ENCODE measurements around the gene FAM162A. TPM values are rescaled to one million over a fixed set of nuclear protein-coding genes. Genes with fewer than 3 reads are reported as not detected.
A peak's percentile ranks its signal among the peaks of the same experiment; 100 is the strongest.

FAM162A gene
- 15.1 and 15.3 TPM in 2 replicates for polyA plus RNA-seq (2013)

GRCh38 chr3:122383771-122384697 is at the start of gene FAM162A:
Gene FAM162A (plus strand): TSS chr3:122384182. CDS start chr3:122384266, 84 bp downstream.
- Histone ChIP-seq H2BK120ac (ENCODE audit: insufficient read depth, low read length, poor library complexity) (peak within 1 kb of the TSS; percentile 32), H3K79me2 (ENCODE audit: control insufficient read depth, insufficient read depth, low read length, poor library complexity) (peaks cover 3% of the 10 kb centered on the region)

GRCh38 chr3:122342803-122343202 is 41.2 kb upstream of the FAM162A start:
- Histone ChIP-seq H4K12ac (ENCODE audit: low read depth, low read length) (no peak overlapping the region), H3K23ac (ENCODE audit: low read length) (no peak overlapping the region), H3K79me1 (ENCODE audit: low read length) (no peaks in the 10 kb centered on the region), H2BK5ac (ENCODE audit: low read depth, low read length, poor library complexity) (no peak overlapping the region), H3K4me2 (ENCODE audit: low read length) (no peak overlapping the region), H4K91ac (ENCODE audit: low read depth, low read length) (no peak overlapping the region), H3K4me1 (ENCODE audit: control insufficient read depth in 1 of 2, insufficient read depth in 2 of 2, low read length in 2 of 2) (no peaks in the 10 kb centered on the region), H2AK5ac (ENCODE audit: low read length) (no peak overlapping the region), H3K14ac (ENCODE audit: low read length) (no peak overlapping the region), H2BK120ac (ENCODE audit: insufficient read depth, low read length, poor library complexity) (no peak overlapping the region), H3K4ac (ENCODE audit: low read depth, low read length) (no peak overlapping the region), H3K9ac (ENCODE audit: low read length) (no peak overlapping the region), H3K27ac (ENCODE audit: low read depth, low read length) (no peak overlapping the region), H4K8ac (ENCODE audit: low read depth, low read length) (no peak overlapping the region), H3K36me3 (ENCODE audit: control insufficient read depth in 1 of 2, insufficient read depth in 2 of 2, low read length in 2 of 2) (no peaks in the 10 kb centered on the region), H3K18ac (ENCODE audit: low read length) (no peak overlapping the region), H3K79me2 (ENCODE audit: control insufficient read depth, insufficient read depth, low read length, poor library complexity) (no peaks in the 10 kb centered on the region), H2AFZ (ENCODE audit: insufficient read depth, low read length, poor library complexity) (no peak overlapping the region), H3K27me3 (ENCODE audit: insufficient read depth, low read length) (no peaks in the 10 kb centered on the region), H3K4me3 (ENCODE audit: low read depth, low read length) (no peak overlapping the region), H2BK12ac (ENCODE audit: low read length) (no peak overlapping the region), H3K9me3 (ENCODE audit: insufficient read depth, low read depth, low read length) (no peaks in the 10 kb centered on the region)
- DNase-seq, result no peak
- WGBS (ENCODE audit: extremely low coverage, insufficient coverage, insufficient read length), result no CpG with 5 or more reads among the region's 1 CpG

More at GRCh38 chr3:122383771-122384697, at the start of gene FAM162A:
- no peak within 1 kb of the TSS for H2BK12ac ChIP-seq (ENCODE audit: low read length)
- no CpG with 5 or more reads among the region's 52 CpGs for WGBS (ENCODE audit: extremely low coverage, insufficient coverage, insufficient read length)
- no peak within 1 kb of the TSS for H2BK5ac ChIP-seq (ENCODE audit: low read depth, low read length, poor library complexity)
- H3K18ac ChIP-seq (ENCODE audit: low read length), result no peak within 1 kb of the TSS
- H3K79me1 ChIP-seq (ENCODE audit: low read length), result peaks cover 3% of the 10 kb centered on the region
- peaks cover 0 to 2% of the 10 kb centered on the region in 2 experiments for H3K4me1 ChIP-seq (ENCODE audit: control insufficient read depth in 1 of 2, insufficient read depth in 2 of 2, low read length in 2 of 2)
- no peaks in the 10 kb centered on the region for H3K36me3 ChIP-seq (ENCODE audit: control insufficient read depth in 1 of 2, insufficient read depth in 2 of 2, low read length in 2 of 2)
- no peak within 1 kb of the TSS for H3K23ac ChIP-seq (ENCODE audit: low read length)
- H3K4ac ChIP-seq (ENCODE audit: low read depth, low read length), result no peak within 1 kb of the TSS
- peak within 1 kb of the TSS; percentile 81 for H4K12ac ChIP-seq (ENCODE audit: low read depth, low read length)
- H3K4me3 ChIP-seq (ENCODE audit: low read depth, low read length), result peak within 1 kb of the TSS; percentile 92
- peak within 1 kb of the TSS; percentile 93 for H2AFZ ChIP-seq (ENCODE audit: insufficient read depth, low read length, poor library complexity)
- peak within 1 kb of the TSS; percentile 59 for H4K91ac ChIP-seq (ENCODE audit: low read depth, low read length)
- no peak within 1 kb of the TSS for H2AK5ac ChIP-seq (ENCODE audit: low read length)
- H4K8ac ChIP-seq (ENCODE audit: low read depth, low read length), result peak within 1 kb of the TSS; percentile 96
- peak within 1 kb of the TSS; percentile 22 for H3K14ac ChIP-seq (ENCODE audit: low read length)
- peak within 1 kb of the TSS; percentile 48 for H3K27ac ChIP-seq (ENCODE audit: low read depth, low read length)
- peak within 1 kb of the TSS; percentile 73 for H3K9ac ChIP-seq (ENCODE audit: low read length)
- H3K4me2 ChIP-seq (ENCODE audit: low read length), result peak within 1 kb of the TSS; percentile 84
- DNase-seq, result peak; percentile 97 to 98
- H3K27me3 ChIP-seq (ENCODE audit: insufficient read depth, low read length), result no peaks in the 10 kb centered on the region
- H3K9me3 ChIP-seq (ENCODE audit: insufficient read depth, low read depth, low read length), result no peaks in the 10 kb centered on the region

GRCh38 chr3:122343654-122344053 is 40.3 kb upstream of the FAM162A start:
- WGBS (ENCODE audit: extremely low coverage, insufficient coverage, insufficient read length), result no CpG with 5 or more reads among the region's 2 CpGs
- no peak overlapping the region for H3K23ac ChIP-seq (ENCODE audit: low read length)

GRCh38 chr3:122349171-122349570 is 34.8 kb upstream of the FAM162A start:
- WGBS (ENCODE audit: extremely low coverage, insufficient coverage, insufficient read length), result no CpG with 5 or more reads among the region's 1 CpG
- no peak overlapping the region for H3K27ac ChIP-seq (ENCODE audit: low read depth, low read length)

More at GRCh38 chr3:122343654-122344053, 40.3 kb upstream of the FAM162A start:
- Histone ChIP-seq H4K8ac (ENCODE audit: low read depth, low read length) (no peak overlapping the region), H3K4me3 (ENCODE audit: low read depth, low read length) (no peak overlapping the region), H3K27me3 (ENCODE audit: insufficient read depth, low read length) (no peaks in the 10 kb centered on the region), H3K9me3 (ENCODE audit: insufficient read depth, low read depth, low read length) (no peaks in the 10 kb centered on the region), H3K18ac (ENCODE audit: low read length) (no peak overlapping the region), H2AK5ac (ENCODE audit: low read length) (no peak overlapping the region), H2AFZ (ENCODE audit: insufficient read depth, low read length, poor library complexity) (no peak overlapping the region), H4K91ac (ENCODE audit: low read depth, low read length) (no peak overlapping the region), H3K36me3 (ENCODE audit: control insufficient read depth in 1 of 2, insufficient read depth in 2 of 2, low read length in 2 of 2) (no peaks in the 10 kb centered on the region), H3K14ac (ENCODE audit: low read length) (no peak overlapping the region), H3K4me1 (ENCODE audit: control insufficient read depth in 1 of 2, insufficient read depth in 2 of 2, low read length in 2 of 2) (no peaks in the 10 kb centered on the region), H3K9ac (ENCODE audit: low read length) (no peak overlapping the region), H4K12ac (ENCODE audit: low read depth, low read length) (no peak overlapping the region), H2BK5ac (ENCODE audit: low read depth, low read length, poor library complexity) (no peak overlapping the region), H3K4ac (ENCODE audit: low read depth, low read length) (no peak overlapping the region), H2BK120ac (ENCODE audit: insufficient read depth, low read length, poor library complexity) (no peak overlapping the region), H3K4me2 (ENCODE audit: low read length) (no peak overlapping the region), H3K79me1 (ENCODE audit: low read length) (no peaks in the 10 kb centered on the region), H3K27ac (ENCODE audit: low read depth, low read length) (no peak overlapping the region), H3K79me2 (ENCODE audit: control insufficient read depth, insufficient read depth, low read length, poor library complexity) (no peaks in the 10 kb centered on the region), H2BK12ac (ENCODE audit: low read length) (no peak overlapping the region)
- DNase-seq, result no peak

More at GRCh38 chr3:122349171-122349570, 34.8 kb upstream of the FAM162A start:
- no peak overlapping the region for H3K9ac ChIP-seq (ENCODE audit: low read length)
- peak; percentile 54 to 82 for DNase-seq
- H3K27me3 ChIP-seq (ENCODE audit: insufficient read depth, low read length), result no peaks in the 10 kb centered on the region
- H3K4ac ChIP-seq (ENCODE audit: low read depth, low read length), result no peak overlapping the region
- no peak overlapping the region for H2BK120ac ChIP-seq (ENCODE audit: insufficient read depth, low read length, poor library complexity)
- H3K36me3 ChIP-seq (ENCODE audit: control insufficient read depth in 1 of 2, insufficient read depth in 2 of 2, low read length in 2 of 2), result no peaks in the 10 kb centered on the region
- no peak overlapping the region for H4K91ac ChIP-seq (ENCODE audit: low read depth, low read length)
- no peak overlapping the region for H2BK12ac ChIP-seq (ENCODE audit: low read length)
- no peak overlapping the region for H3K18ac ChIP-seq (ENCODE audit: low read length)
- H3K23ac ChIP-seq (ENCODE audit: low read length), result no peak overlapping the region
- H2AK5ac ChIP-seq (ENCODE audit: low read length), result no peak overlapping the region
- H3K79me1 ChIP-seq (ENCODE audit: low read length), result no peaks in the 10 kb centered on the region
- no peaks in the 10 kb centered on the region for H3K79me2 ChIP-seq (ENCODE audit: control insufficient read depth, insufficient read depth, low read length, poor library complexity)
- H3K4me2 ChIP-seq (ENCODE audit: low read length), result no peak overlapping the region
- H3K14ac ChIP-seq (ENCODE audit: low read length), result no peak overlapping the region
- H4K8ac ChIP-seq (ENCODE audit: low read depth, low read length), result no peak overlapping the region
- H2BK5ac ChIP-seq (ENCODE audit: low read depth, low read length, poor library complexity), result no peak overlapping the region
- H3K9me3 ChIP-seq (ENCODE audit: insufficient read depth, low read depth, low read length), result no peaks in the 10 kb centered on the region
- no peak overlapping the region for H4K12ac ChIP-seq (ENCODE audit: low read depth, low read length)
- H3K4me1 ChIP-seq (ENCODE audit: control insufficient read depth in 1 of 2, insufficient read depth in 2 of 2, low read length in 2 of 2), result no peaks in the 10 kb centered on the region
- H3K4me3 ChIP-seq (ENCODE audit: low read depth, low read length), result no peak overlapping the region
- no peak overlapping the region for H2AFZ ChIP-seq (ENCODE audit: insufficient read depth, low read length, poor library complexity)
